RWPE2 (cell line): Measurements from ENCODE around the gene VARS1.

Experiments used
- ATAC-seq: fragments of 200-7000 bp; cut with Tn5 transposase; 3 replicates; pipeline ENCODE4 v1.9.1; 2021; ENCODE audit warnings: low read depth
- DNase-seq: peaks from one replicate; pipeline ENCODE4 v3.0.0-alpha.2; 2020; ENCODE audit warnings: low spot score
- H3K27ac ChIP-seq: fragments of 450-650 bp; 2 replicates; pipeline ENCODE4 v1.5.1; 2017; ENCODE audit warnings: mild to moderate bottlenecking; ENCODE audit not compliant: poor library complexity, severe bottlenecking
- H3K27me3 ChIP-seq: fragments of 250-450 bp; sonication (Bioruptor Pico); 2 replicates; pipeline ENCODE4 v1.5.1; 2021; ENCODE audit warnings: mild to moderate bottlenecking, moderate library complexity; ENCODE audit not compliant: insufficient read depth, poor library complexity, severe bottlenecking
- H3K36me3 ChIP-seq: fragments of 250-450 bp; sonication (Bioruptor Pico); 2 replicates; pipeline ENCODE4 v1.5.1; 2020; ENCODE audit warnings: low read depth, mild to moderate bottlenecking, moderate library complexity
- H3K4me1 ChIP-seq: fragments of 250-450 bp; sonication (Bioruptor Pico); 2 replicates; pipeline ENCODE4 v1.5.1; 2021; ENCODE audit warnings: mild to moderate bottlenecking, moderate library complexity; ENCODE audit not compliant: insufficient read depth, poor library complexity, severe bottlenecking
- H3K4me3 ChIP-seq: fragments of 250-450 bp; sonication (Bioruptor Pico); 2 replicates; pipeline ENCODE4 v1.5.1; 2021; ENCODE audit warnings: mild to moderate bottlenecking, moderate library complexity; ENCODE audit not compliant: severe bottlenecking
- H3K9me3 ChIP-seq: fragments of 250-450 bp; sonication (Bioruptor Pico); 2 replicates; pipeline ENCODE4 v1.5.1; 2021; ENCODE audit warnings: mild to moderate bottlenecking, moderate library complexity; ENCODE audit not compliant: severe bottlenecking
- CTCF ChIP-seq: fragments of 450-650 bp; IDR thresholded peaks from one replicate; pipeline ENCODE4 v1.5.1; 2017; ENCODE audit warnings: mild to moderate bottlenecking, moderate library complexity; ENCODE audit not compliant: poor library complexity, severe bottlenecking

Gene VARS1

GRCh38 chr6:31784098-31784925, 11.2 kb downstream of the VARS1 start:
- Histone ChIP-seq H3K4me1 (no peaks in the 10 kb centered on the region), H3K27ac (no peak overlapping the region), H3K9me3 (no peaks in the 10 kb centered on the region), H3K4me3 (no peak overlapping the region), H3K36me3 (peaks cover 86% of the 10 kb centered on the region), H3K27me3 (no peaks in the 10 kb centered on the region)
- no peak for TF ChIP-seq CTCF
- ATAC-seq (no peak), DNase-seq (no peak)

GRCh38 chr6:31782126-31782855, 13.3 kb downstream of the VARS1 start:
- no peak for ATAC-seq
- Histone ChIP-seq H3K27me3 (no peaks in the 10 kb centered on the region), H3K9me3 (no peaks in the 10 kb centered on the region), H3K4me1 (peaks cover under 1% of the 10 kb centered on the region), H3K36me3 (peaks cover 72% of the 10 kb centered on the region), H3K4me3 (no peak overlapping the region), H3K27ac (no peak overlapping the region)
- no peak for TF ChIP-seq CTCF
- no peak for DNase-seq

GRCh38 chr6:31781244-31782125, 14.1 kb downstream of the VARS1 start:
- H3K4me3 ChIP-seq = no peak overlapping the region
- TF ChIP-seq CTCF = no peak
- DNase-seq (no peak), ATAC-seq (no peak)
- H3K27ac ChIP-seq = no peak overlapping the region
- H3K36me3 ChIP-seq = peaks cover 65% of the 10 kb centered on the region
- H3K27me3 ChIP-seq = no peaks in the 10 kb centered on the region
- H3K4me1 ChIP-seq = peaks cover 9% of the 10 kb centered on the region
- no peaks in the 10 kb centered on the region for H3K9me3 ChIP-seq

- H3K4me1 ChIP-seq = peaks cover 13% of the 10 kb centered on the region
- H3K27me3 ChIP-seq = no peaks in the 10 kb centered on the region
- TF ChIP-seq CTCF = no peak
- no peaks in the 10 kb centered on the region for H3K9me3 ChIP-seq
- no peak overlapping the region for H3K4me3 ChIP-seq
- DNase-seq = no peak
- no peak for ATAC-seq
- no peak overlapping the region for H3K27ac ChIP-seq
- peaks cover 58% of the 10 kb centered on the region for H3K36me3 ChIP-seq
These were observed 14.9 kb downstream of the VARS1 start for GRCh38 chr6:31780507-31781243.
